Fibroblast of gingiva (primary cell): ENCODE data around the gene TMEM235.
"Not testable (repeated sequence)": the region's sequence is repeated elsewhere in the genome, so short reads cannot be mapped to it uniquely, and the experiment has no call there.

Experiments
- DNase-seq: peaks from one replicate; pipeline ENCODE4 v3.0.0-alpha.2; 2011; ENCODE audit warnings: low read depth

Gene TMEM235

DNA sequence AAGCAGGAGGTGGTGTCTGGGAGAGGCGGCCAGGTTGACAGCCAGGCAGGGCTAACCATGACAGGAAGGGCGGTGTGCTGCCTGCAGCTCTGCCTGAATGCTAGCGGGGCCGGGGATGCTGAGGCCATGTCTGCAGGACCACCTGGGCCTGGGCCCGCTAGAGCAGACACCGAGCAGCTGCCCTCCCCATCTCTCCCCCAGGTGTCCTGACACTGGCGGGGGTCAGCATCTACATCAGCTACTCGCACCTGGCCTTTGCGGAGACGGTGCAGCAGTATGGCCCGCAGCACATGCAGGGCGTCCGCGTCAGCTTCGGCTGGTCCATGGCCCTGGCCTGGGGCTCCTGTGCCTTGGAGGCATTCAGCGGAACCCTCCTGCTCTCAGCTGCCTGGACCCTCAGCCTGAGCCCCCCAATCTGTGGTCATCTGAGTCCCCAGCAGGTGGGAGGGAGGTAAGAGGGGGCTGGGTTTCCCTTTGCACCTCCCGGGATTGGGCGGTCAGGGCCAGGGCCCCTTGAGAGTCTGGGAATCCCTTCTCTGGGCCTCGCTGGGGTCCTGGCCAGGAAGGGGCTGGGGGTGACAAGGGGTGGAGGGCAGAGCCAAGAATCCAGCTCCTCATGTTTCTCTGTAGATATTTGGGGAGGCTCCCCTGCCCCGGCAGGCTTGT is 7.5 kb downstream of the TMEM235 start:
- no peak for DNase-seq

DNA sequence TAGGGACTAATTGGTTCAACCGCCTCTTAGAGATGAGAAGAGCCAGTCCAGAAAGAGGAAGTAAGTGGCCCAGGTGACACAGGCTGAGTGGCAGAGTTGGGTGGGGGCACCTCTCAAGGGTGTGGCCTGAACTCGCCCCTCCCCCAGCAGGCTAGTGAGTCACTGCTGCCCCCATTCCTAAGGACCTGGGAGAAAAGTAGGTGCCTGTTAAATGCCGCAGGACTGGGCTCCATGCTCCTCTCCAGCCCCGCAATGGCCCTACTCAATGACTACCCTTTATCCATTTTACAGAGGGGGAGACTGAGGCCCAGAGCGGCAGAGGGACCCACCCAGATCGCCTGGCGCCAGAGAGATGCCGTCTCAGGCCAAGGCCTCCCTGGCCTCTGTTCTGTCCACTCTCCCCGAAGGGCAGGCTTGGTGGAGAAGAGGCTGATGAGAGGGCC is 8.1 kb downstream of the TMEM235 start:
- no peak for DNase-seq

DNA sequence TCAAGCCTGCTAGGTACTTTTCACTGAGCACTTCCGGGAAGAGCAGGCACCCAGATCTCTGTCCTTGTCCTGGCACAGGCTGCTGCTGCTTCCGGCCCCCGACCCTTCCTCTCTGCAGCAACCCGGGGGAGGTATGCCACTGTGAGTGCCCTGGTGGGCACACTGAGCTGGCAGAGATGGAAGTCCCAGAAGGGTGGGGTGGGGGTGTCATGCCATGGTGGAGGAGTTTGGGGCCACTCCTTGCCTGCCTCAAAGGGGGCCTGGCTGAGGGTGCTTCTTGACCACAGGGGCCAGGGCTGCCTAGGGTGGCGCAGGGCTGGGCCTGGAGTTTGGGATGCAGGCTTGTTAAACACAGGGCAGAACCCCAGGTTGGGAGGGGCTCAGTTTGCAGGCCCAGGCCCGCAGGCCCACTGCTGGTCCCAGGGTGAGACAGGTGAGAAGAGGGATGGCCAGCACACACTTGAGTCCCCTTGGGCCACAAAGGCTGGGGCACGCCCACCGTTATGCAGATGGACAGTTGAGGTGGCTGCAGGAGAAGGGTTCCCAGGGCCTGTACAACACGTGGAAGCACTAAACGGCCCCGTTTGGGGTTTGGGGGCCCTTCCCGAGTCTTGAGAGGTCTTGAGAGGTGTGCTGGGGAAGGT is 8.7 kb downstream of the TMEM235 start:
- no peak for DNase-seq

DNA sequence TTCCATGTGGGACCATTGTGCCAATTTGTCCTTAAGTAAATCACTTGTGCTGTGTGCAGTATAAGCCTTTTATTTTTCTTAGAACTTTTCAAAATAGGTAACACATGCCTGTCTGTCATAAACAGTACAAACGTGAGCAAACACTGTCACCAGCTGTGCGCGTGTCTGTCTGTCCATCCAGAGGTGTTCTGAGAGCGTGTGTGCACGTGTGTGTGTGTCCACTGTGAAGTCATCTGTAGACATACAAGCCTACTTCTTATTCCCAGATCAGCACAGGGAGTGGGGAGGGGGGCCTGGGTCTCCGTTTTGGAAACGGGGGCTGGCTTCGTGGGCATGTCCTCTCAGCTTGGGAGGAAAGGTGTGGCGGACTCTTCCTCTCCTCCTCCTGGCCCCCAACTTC is 9.4 kb downstream of the TMEM235 start:
- no peak for DNase-seq

DNA sequence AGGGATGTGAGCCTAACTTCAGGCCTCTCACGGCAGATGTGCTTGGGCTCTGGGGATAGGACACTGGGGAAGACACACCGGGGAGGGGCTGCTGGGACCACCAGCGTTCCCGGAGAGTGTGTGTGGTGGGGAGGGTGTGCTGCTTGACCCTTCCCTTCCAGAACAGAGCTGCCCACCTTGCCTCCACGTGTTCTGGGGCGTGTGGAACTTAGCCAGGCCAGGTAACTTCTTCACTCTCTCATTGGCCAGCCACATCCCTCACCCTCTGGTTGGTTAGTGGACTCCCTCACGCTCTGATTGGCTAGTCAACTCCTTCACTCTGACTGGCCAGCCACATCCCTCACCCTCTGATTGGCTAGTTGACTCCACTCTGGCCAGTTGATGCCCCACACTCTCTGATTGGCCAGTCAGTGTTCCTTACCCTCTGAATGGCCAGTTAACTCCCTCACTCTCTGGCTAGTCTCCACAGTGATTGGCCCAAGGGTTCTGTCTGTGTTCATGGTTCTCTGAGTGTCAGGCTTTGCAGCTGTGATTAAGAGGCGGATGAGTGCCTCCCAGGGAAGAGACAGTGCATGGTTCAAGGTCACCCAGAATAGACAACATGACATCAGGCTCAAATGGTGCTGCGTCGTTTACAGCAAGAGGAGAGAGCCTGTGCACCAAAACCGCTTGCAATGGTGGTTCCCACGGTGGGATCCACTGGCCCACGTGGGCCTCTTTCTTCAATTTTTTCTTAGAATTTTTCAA is 10.0 kb downstream of the TMEM235 start:
- DNase-seq: peak; percentile 42

DNA sequence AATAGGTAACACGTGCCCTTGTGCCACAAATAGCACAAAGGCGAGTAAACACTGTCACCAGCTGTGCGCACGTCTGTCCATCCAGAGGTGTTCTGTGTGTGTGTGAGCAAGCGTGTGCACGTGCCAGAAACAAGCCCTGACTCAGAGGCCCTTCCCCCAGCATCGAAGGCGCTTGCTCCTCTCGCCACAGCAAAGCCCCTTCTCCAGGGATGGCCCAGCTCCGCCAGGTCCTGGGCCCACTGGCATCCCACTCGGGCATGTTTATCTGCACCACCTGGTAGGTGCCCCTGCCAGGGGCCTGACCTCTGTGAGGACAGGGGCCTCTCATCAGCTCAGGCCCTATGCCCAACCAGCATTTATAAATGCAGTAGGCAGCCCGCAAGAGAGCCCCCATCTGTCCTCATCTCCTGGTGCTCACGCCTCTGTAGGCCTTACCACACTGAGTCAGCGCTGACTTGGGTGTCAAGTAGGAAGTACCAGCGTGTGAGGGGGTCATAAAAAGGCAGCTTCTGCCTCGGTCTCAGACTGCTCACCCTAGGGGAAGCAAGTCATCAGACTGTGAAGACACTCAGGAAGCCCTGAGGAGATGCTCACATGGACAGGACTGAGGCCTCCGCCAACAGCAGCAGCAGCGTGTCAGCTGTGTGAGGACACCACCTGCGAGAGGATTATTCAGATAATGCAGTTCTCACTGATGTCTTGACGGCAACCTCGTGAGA is 10.8 kb downstream of the TMEM235 start:
- DNase-seq: no peak

DNA sequence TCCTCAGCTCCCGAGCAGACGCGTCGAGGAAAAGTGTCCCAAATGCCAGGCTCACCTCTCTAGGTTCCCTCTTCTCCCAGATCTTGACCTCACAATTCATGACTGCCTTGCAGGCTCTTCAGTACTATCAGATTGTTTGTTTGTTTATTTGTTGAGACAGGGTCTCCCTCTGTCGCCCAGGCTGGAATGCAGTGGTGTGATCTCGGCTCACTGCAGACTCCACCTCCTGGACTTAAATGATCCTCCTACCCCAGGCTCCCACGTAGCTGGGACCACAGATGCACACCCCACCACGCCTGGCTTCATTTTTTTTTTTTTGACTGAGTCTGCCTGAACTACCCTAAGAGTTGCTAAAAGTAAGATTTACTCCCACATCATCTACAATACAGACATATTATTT is 15.9 kb downstream of the TMEM235 start:
- no peak for DNase-seq

DNA sequence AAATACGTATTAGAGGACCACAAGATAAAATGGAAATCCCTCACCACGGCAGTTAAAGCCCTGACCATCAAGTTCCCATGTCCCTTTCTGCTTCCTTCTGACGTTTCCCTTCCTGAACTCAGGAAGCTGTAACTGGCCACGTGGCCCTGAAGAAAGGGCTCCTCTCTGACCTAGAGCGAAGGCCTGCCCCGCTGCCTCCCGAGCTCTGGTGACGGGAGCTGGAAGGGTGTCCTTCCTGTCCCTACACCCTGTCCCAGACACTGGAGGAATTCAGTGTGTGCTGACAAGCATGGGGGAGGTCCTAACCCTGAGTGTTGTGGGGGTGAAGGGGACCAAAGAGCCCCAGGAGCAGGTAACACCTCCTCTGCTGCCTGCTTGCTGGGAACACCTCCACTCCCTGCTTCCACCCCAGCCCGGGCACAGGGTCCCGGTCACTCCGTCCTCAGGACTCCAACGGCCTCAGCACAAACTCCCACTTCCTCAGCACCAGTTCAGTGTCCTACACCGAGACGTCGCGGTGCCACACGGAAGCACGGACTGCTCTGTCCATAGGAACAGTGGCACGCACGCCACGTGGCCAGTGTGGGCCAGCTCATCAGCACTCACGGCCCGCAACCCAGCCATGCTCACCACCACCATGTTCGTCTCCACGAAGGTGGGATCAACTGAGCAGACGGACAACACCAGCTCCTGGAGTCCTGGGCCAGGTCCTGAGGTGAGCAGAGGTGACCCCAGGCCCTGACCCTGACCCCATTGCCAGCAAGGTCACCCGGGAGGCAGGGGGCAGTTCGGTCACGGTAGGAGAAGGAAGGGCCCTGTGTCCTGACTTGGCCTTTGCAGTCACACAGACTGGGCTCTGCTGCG is 16.9 kb downstream of the TMEM235 start:
- no peak for DNase-seq

DNA sequence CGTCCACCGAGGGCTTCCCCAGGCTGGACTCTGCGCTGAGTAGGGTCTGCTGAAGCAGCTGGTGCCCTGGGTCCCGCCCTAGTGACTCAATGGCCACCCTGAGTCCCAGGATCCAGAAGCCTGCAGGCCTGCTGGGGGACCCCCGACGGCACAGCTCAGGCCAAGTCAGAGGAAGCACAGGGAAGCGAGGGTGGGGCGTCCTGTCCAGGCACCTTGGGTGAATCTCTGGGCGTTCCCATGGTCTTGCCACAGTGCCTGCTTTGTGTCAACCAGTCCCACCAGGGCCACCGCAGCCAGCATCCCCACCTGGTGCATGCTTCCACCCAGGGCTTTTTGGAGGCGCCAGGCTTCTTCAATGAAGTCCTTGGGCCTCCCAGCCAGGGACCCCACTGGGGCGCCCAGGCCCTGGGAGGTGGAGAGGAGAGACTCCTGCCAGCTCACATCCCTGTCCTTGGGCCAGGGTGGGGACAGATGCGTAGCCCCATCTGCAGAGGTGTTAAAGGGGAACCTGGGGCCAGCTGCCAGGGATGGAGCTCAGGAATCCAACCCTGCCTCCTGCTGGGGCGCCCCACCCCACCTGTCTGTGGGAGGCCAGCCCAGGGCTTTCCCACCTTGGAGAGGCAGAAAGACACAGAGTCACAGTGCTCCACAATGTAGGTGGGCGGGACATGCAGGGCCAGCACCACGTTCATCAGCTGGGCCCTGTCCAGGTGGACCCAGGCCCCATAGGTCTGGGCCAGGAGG is 17.8 kb downstream of the TMEM235 start:
- no peak for DNase-seq

DNA sequence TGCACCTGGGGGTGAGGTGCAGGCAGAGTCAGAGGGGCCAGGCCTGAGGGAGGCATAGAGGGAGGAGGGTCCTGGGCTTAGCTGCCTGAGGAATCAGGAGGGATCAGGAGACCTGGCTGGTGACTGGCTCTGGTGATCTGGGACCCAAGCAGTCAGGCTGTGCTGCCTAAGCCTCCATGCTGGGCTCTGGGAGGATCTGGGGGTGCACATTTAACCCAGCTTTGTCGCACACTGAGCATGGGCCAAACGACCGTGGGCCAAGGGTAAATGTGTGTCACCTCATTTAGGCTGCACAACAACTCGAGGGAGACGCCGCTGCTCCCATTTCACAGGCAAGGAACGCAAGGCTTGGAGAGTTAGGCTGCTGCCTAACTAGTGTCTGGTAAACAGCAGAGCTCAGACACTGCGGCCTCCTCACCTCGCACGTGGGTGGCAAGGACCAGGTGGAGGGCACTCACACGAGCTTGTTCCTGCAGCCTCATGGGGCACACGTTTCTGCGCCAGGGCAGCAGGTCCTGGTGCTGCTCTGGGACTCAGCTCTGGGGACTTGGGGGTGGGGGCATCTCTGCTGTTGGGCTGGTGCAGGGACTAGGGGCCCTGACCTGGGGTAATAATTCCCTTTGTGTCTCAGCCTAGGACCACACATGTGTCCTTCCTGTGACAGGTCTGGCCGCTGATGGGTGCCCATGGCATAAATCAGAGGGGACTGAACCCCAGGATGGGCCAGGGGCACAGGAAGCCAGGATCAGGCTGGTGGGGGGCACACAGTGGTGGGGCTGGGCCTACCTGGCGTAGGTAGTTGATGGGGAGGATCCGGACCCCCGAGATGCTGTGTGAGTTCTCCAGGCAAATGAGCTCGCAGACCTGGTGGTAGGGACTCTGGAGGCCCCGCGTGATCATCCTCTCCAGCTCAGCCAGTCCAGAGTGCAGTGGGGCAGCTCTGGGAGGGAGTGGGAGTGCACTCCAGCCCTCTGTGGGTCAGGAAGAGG is 18.7 kb downstream of the TMEM235 start:
- DNase-seq: no peak

DNA sequence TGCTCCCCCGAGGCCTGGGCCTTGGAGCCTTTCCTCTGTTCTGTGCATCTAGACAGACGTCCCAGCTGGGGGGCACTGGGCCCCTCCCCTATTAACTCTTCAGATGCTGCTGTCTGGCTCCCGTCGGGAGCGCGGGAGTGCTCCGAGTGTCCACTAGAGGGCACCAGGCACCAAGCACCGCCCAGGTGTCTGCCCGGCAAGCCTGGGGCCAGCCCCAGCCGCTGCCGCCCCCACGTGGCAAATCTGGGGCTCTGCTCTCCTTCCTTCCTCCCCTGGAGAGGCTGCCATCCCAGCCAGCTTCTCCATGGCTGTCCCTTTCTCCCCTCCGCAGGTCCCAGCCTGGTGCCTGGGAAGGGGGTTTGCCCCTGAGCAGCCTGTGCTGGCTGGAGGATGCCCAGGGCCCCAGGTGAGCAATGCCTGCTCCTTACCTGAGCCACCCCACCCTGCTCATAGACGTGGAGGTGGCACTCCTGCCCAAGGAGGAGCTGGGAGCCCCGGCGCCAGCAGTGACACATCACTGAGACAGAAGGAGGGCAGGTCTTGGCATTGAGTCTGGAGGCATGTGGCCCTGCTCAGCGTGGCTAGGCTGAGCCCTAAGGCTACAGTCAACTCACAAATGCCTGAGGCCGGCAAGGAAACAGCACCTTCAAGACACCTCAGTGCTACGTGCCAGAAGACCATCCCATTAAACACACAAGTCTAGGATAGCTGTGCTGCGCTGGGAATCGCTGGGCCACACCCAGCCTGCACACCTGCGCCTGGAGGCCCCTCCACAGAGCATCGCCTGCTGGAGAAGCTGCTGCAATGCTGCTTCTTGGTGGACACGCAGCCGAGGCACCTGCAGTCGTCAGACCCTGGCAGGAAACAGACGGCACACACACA is 19.7 kb downstream of the TMEM235 start:
- DNase-seq: peak; percentile 76

DNA sequence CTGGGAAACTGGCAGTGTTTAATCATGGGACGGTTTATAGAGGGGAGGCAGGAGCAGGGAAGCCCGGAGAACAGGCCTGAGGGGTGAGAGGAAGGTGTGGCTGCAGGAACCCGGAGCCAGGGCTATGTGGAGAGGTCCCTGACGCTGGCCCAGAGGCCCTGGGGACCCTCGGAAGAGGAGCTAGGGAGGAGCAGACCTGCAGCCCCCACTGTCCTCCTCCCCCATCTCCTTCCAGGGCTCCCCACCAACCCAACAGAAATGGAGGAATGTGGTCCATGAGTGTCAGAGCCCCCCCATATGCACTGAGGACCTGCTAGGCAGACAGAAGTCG is 20.3 kb downstream of the TMEM235 start:
- DNase-seq: no peak

DNA sequence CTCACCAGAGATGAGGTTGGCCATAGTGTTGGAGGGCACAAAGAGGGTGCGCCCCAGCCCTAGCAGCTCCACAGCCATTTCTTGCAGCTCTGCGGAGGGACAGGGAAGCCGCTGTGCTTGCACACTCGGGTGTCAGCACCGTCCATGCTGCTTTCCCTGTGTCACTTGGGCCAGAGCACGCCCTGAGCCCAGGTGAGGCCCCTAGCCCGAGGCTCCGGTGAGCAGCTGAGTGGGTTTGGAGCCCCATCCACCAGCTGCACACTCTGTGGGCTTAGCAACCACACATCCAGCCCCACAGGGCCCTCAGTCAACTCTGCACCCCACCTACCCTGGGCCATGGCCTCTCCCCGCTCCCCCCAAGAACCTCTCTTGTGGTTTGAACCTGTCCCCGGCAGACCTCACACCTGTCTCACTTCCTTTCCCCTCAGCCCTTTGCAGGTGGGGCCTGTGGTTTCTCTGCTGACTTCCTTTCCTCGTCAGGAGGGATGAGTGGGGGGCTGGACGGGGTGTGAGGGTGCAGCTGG is 20.7 kb downstream of the TMEM235 start:
- DNase-seq: no peak

DNA sequence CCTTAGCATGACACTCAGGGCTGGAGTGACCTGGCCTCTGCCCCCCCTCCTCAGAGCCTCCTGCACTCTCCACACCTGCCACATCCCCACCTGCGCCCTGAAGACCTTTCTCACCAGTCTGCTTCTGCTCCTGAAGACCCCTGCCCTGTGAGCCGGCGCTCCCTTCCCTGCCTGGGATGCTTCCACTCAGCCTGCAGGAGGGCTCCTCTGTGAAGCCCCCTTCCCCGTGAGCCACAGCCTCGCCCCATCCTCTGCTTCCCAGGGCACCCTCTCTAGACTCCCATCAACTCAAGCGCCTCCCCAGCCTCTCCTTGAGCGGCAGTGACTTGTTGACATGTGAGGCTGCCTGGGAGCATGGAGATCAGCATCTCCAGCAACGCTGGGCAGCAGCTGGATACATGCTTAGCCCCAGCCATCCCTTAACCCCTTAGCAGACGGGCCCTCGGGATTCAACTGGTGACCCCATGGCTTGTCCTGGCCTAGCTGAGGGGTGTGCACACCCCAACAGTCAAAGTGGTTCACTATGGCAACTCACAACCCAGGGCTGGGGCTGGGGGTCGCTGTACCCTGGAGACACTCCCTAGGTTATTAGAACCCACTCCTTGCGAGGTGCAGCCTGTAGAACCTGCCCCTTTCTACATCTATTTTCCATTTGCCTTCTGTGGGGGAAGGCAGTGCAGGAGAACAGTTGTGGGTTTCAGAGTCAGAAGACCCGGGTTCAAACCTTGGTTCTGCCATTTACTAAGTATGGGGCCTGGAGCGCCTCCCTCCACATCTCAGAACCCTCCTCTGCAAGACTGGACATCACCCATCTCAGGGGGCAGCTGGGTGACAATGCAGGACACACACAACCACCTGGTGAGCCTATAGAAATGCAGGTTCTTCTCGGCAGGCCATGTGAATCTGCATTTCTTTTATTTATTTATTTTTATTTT is 21.5 kb downstream of the TMEM235 start:
- DNase-seq: no peak

DNA sequence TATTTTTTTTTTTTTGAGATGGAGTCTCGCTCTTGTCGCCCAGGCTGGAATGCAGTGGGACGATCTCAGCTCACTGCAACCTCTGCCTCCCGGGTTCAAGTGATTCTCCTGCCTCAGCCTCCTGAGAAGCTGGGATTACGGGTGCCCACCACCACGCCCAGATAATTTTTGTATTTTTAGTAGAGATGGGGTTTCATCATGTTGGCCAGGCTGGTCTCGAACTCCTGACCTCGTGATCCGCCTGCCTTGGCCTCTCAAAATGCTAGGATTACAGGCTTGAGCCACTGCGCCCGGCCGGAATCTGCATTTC is 22.2 kb downstream of the TMEM235 start:
- not testable (repeated sequence) for DNase-seq

DNA sequence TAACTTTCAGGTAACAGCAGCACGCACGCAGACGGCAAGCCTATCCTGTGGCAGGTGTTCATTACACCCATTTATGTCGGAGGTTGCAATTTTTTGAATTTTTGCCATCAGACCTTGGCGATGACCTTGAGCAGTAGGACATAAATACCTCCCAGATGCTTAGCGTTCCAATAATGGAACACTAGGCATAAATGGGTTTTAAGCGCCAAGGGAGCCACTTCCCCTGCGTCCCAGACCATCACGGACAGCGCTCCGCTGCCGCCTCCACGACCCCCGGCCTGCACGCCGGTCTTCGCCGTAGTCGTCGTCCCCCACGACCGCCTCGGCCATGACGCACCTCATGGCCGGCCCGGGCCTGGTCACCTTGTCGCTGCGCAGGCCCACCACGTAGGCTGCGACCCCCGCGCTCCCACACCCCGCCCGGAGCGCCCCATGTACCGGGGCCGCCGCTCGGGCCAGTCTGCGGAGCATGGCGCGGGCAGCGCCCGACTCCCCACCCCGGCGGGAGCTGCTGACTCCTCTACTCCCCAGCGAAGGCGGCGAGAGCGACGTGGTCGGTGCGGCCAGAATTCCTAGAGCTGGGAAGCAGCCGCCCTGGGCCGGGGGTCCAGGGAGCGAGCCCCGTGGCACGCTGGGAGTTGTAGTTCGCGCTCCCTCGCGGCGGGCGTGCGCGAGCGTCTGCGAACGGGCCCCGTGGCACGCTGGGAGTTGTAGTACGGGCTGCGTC is 22.7 kb downstream of the TMEM235 start:
- peak; percentile 73 for DNase-seq
